ENCODE results near the gene TSPAN33.

TSPAN33 gene

GRCh38 chr7:129144095-129144833, at the start of gene TSPAN33:
Gene TSPAN33, plus strand, starts transcription at chr7:129144707. Its CDS starts 274 bp downstream, at chr7:129144981.
- peak; percentile 54 for DNase-seq (ENCODE audit: low read depth)
- no peak for TF ChIP-seq CTCF (IDR thresholded peaks at IDR 0.05; ENCODE audit: low read length, missing control alignments)
- H3K4me3 ChIP-seq (replicated peaks; ENCODE audit: low read depth, low read length) = peak within 1 kb of the TSS; percentile 30

GRCh38 chr7:129095258-129095657, 49.2 kb upstream of the TSPAN33 start:
- no peak for DNase-seq (ENCODE audit: low read depth)
- TF ChIP-seq CTCF (IDR thresholded peaks at IDR 0.05; ENCODE audit: low read length, missing control alignments) = no peak
- no peak overlapping the region for H3K4me3 ChIP-seq (replicated peaks; ENCODE audit: low read depth, low read length)

DNA sequence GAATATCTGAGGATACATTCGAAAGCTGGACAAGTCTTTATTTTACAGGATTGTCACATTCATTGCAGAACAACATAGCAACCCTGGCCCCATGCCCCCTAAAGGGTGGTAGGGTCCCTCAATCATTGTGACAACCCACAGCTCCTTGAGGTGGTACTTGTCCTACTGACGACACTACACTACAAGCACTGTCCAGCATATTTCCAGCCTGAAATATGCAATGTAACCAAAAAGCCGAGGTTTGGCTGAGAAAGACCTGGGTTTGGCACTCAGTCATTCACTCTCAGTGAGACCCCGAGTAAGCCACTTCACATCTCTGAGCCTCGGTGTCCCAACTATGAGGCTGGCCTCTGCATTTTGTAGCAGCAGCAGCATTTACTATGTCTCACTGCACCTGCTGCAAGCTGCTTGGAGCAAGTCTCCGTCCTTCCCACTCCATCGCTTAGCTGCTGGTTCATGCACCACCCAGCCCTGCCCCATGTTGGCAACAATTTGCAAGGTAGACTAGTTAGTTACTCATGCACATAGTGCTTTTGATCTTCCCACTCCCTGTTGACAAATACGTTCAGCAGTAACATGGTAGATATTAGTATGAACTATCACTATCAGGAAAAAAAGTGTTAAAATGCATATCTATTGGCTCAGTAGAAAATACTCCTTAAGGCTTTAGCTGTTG, 46.0 kb upstream of the TSPAN33 start:
- no peak for TF ChIP-seq CTCF (IDR thresholded peaks at IDR 0.05; ENCODE audit: low read length, missing control alignments)
- no peak overlapping the region for H3K4me3 ChIP-seq (replicated peaks; ENCODE audit: low read depth, low read length)
- no peak for DNase-seq (ENCODE audit: low read depth)

DNA sequence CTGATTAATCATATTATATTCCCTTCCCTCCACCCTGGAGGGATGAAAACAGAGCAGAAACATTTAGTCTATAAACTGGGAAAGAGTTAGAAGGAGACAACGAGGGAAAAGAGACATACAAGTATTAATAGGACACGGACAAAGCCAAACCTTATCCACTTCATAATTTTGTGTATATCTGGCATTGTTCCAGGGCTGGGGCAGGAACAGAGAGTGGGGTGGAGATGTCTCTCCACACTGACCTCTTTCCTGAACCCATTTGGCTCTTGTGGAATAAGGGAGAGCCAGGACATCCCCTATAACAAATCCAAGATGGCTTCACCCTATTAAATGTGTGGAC, 43.7 kb upstream of the TSPAN33 start:
- H3K4me3 ChIP-seq (replicated peaks; ENCODE audit: low read depth, low read length) = no peak overlapping the region
- DNase-seq (ENCODE audit: low read depth) = no peak
- no peak for TF ChIP-seq CTCF (IDR thresholded peaks at IDR 0.05; ENCODE audit: low read length, missing control alignments)

DNA sequence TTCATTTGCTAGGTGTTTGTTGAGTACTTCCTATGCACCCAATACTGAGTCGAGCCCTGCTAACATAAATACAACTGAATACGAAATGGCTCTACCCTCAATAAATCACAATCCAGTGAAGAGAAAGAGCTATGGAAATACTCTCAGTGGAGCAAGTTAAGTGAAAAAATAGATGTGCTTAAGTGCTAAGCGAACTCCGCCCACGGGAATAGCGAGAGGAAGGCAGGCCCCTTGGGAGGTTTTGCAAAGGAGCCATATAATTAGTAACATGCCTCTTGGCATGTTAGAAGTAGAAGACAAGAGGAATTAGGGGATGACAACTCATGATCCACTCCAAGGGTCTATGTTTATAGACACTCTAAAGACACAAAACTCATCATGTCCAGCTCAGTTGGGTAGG, 42.8 kb upstream of the TSPAN33 start:
- TF ChIP-seq CTCF (IDR thresholded peaks at IDR 0.05; ENCODE audit: low read length, missing control alignments) = no peak
- no peak overlapping the region for H3K4me3 ChIP-seq (replicated peaks; ENCODE audit: low read depth, low read length)
- DNase-seq (ENCODE audit: low read depth) = no peak

DNA sequence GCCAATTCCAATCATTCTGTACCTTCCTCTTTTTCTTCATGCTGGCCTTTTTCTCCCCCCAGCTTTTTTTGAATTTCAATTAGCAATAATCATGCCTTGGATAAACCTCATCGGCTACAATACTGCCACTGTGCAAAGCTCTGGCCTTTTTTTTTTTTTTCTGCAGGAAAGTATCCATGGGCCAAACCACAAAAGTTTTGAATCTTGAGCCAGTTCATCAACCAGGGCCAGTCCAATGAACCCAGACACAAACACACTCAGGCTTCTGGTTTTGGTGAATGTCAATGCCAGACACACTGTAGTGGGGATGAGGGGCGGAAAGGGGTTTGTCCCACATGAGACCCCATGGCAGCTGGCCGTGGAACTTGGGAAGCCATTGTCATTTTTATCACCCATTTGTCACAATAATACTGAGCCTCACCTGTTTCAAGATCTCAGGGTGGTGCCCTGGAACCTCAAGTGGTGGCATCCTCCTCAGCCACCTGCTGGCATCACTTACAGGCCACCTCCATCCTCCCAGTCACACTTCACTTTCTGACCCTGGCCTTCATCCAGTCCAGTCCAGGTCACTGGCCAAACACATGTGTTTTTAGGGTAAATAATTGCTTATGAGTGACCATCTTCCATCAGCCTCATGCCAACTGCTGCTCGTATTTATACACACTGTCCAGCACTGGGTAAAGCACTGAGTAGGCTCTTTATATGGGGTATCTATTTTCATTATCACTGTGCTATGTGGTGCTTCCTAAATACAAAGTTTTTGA, 40.8 kb upstream of the TSPAN33 start:
- no peak for DNase-seq (ENCODE audit: low read depth)
- no peak for TF ChIP-seq CTCF (IDR thresholded peaks at IDR 0.05; ENCODE audit: low read length, missing control alignments)
- H3K4me3 ChIP-seq (replicated peaks; ENCODE audit: low read depth, low read length) = no peak overlapping the region
